Panc1 (cell line): Measurements from ENCODE around the gene KCNQ2.

Experiments used
- POLR2AphosphoS5 ChIP-seq: IDR thresholded peaks from 2 replicates; pipeline ENCODE4 v1.6.1; 2012; ENCODE audit warnings: mild to moderate bottlenecking, low read depth, low read length, moderate library complexity
- SIN3A ChIP-seq: IDR thresholded peaks from 2 replicates; pipeline ENCODE4 v1.6.1; 2012; ENCODE audit warnings: low read depth, mild to moderate bottlenecking, low read length, moderate library complexity, borderline replicate concordance; ENCODE audit not compliant: insufficient read depth
- TCF7L2 ChIP-seq: IDR thresholded peaks from 2 replicates; pipeline ENCODE4 v1.6.1; 2011; ENCODE audit warnings: mild to moderate bottlenecking, low read depth, low read length, inconsistent platforms
- TF ChIP-seq, protein P1 (sequence below): fragments of 450-650 bp; IDR thresholded peaks from 2 replicates; pipeline ENCODE4 v1.5.1; 2017; ENCODE audit warnings: mild to moderate bottlenecking
- TF ChIP-seq, protein P2 (sequence below), 2 experiments: IDR thresholded peaks; 2 replicates each; pipeline ENCODE4 v1.6.1; 2011 to 2012; ENCODE audit warnings: low read depth in 2 of 2, control low read depth in 1 of 2, low read length in 1 of 2, mild to moderate bottlenecking in 1 of 2, moderate library complexity in 1 of 2; ENCODE audit not compliant: insufficient read depth in 1 of 2

DNA sequence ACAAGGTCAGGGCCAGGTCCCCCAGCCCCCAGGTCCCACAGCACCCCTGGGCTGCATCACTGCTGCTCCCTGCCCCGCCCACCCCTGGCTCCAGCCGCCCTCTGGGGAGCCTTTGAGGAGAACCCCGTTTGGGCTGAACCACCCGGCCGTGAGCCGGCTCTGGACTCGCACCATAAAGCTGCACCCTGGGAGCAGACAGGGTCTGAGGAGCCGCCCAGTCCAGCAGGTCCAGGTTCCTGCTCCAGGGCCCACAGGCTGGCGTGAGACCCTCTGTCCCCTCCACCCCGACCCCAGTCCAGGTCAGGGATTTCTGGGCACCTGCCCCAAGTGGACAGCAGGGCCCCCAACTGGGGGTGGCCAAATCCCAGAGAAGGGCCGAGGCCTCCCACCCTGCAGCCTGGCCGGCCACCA, 119.6 kb downstream of the KCNQ2 start:
- TF ChIP-seq POLR2AphosphoS5 (no peak), TCF7L2 (no peak), SIN3A (no peak)
- TF ChIP-seq, protein P1, sequence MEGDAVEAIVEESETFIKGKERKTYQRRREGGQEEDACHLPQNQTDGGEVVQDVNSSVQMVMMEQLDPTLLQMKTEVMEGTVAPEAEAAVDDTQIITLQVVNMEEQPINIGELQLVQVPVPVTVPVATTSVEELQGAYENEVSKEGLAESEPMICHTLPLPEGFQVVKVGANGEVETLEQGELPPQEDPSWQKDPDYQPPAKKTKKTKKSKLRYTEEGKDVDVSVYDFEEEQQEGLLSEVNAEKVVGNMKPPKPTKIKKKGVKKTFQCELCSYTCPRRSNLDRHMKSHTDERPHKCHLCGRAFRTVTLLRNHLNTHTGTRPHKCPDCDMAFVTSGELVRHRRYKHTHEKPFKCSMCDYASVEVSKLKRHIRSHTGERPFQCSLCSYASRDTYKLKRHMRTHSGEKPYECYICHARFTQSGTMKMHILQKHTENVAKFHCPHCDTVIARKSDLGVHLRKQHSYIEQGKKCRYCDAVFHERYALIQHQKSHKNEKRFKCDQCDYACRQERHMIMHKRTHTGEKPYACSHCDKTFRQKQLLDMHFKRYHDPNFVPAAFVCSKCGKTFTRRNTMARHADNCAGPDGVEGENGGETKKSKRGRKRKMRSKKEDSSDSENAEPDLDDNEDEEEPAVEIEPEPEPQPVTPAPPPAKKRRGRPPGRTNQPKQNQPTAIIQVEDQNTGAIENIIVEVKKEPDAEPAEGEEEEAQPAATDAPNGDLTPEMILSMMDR, result no peak
- TF ChIP-seq, protein P2, sequence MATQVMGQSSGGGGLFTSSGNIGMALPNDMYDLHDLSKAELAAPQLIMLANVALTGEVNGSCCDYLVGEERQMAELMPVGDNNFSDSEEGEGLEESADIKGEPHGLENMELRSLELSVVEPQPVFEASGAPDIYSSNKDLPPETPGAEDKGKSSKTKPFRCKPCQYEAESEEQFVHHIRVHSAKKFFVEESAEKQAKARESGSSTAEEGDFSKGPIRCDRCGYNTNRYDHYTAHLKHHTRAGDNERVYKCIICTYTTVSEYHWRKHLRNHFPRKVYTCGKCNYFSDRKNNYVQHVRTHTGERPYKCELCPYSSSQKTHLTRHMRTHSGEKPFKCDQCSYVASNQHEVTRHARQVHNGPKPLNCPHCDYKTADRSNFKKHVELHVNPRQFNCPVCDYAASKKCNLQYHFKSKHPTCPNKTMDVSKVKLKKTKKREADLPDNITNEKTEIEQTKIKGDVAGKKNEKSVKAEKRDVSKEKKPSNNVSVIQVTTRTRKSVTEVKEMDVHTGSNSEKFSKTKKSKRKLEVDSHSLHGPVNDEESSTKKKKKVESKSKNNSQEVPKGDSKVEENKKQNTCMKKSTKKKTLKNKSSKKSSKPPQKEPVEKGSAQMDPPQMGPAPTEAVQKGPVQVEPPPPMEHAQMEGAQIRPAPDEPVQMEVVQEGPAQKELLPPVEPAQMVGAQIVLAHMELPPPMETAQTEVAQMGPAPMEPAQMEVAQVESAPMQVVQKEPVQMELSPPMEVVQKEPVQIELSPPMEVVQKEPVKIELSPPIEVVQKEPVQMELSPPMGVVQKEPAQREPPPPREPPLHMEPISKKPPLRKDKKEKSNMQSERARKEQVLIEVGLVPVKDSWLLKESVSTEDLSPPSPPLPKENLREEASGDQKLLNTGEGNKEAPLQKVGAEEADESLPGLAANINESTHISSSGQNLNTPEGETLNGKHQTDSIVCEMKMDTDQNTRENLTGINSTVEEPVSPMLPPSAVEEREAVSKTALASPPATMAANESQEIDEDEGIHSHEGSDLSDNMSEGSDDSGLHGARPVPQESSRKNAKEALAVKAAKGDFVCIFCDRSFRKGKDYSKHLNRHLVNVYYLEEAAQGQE (IDR thresholded peaks at IDR 0.05; ENCODE audit: insufficient read depth in 1 of 2, low read depth in 2 of 2, low read length in 1 of 2), result no peak
